Activated T-cell treated with anti-CD3 and anti-CD28 coated beads, Interleukin-2, amount 50 U/mL, for 24 hours (primary cell): ENCODE measurements around the gene ATP11A.
"Not testable (repeated sequence)": the region's sequence is repeated elsewhere in the genome, so short reads cannot be mapped to it uniquely, and the experiment has no call there.

Source experiments
- DNase-seq: peaks from one replicate; pipeline ENCODE4 v3.0.0-alpha.2; 2020
- H3K27ac Mint-ChIP-seq: 2 replicates; pipeline ENCODE4 v1.8.0; 2020; ENCODE audit warnings: mild to moderate bottlenecking, mixed read lengths
- H3K27me3 Mint-ChIP-seq: 2 replicates; pipeline ENCODE4 v1.8.0; 2020; ENCODE audit warnings: mixed read lengths
- H3K36me3 Mint-ChIP-seq: 2 replicates; pipeline ENCODE4 v1.8.0; 2020; ENCODE audit warnings: low read depth, mixed read lengths
- H3K4me1 Mint-ChIP-seq: 2 replicates; pipeline ENCODE4 v1.8.0; 2020; ENCODE audit warnings: low read depth, mixed read lengths
- H3K4me3 Mint-ChIP-seq: 2 replicates; pipeline ENCODE4 v1.8.0; 2020; ENCODE audit warnings: mild to moderate bottlenecking, moderate library complexity, mixed read lengths
- H3K9me3 Mint-ChIP-seq: 2 replicates; pipeline ENCODE4 v1.8.0; 2020; ENCODE audit warnings: mixed read lengths

Gene ATP11A

DNA sequence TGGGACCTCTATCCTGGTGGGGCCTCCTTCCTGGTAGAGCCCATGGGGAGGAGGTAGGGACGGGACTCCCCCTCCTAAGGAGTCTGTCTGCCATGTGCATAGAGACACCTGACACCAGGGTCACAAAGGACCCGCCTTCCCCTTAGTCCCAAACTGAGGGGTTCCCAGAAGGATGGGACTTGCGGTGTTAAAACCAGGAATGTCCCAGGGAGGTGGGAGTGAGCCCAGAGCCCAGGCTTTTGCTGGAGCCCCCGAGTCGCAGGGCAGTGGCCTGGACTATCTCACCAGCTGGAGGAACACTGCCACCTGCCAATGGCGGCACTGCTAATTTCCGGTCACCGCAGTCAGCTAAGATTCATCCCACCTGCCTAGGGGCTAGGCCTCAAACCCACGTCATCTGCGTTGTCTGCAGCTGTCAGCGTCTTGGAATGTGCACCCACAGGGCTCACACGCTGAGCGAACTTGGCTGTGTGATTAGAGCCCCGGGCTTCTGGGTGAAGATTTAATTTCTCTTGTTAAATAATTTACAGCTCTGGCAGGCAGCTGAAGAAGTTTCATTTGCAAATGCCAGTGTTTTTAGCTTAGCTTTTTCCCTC, 31.9 kb upstream of the ATP11A start:
- H3K9me3 Mint-ChIP-seq = no peaks in the 10 kb centered on the region
- no peaks in the 10 kb centered on the region for H3K36me3 Mint-ChIP-seq
- no peak overlapping the region for H3K27ac Mint-ChIP-seq
- DNase-seq = no peak
- H3K27me3 Mint-ChIP-seq = no peaks in the 10 kb centered on the region
- H3K4me1 Mint-ChIP-seq = peaks cover 2% of the 10 kb centered on the region
- no peak overlapping the region for H3K4me3 Mint-ChIP-seq

DNA sequence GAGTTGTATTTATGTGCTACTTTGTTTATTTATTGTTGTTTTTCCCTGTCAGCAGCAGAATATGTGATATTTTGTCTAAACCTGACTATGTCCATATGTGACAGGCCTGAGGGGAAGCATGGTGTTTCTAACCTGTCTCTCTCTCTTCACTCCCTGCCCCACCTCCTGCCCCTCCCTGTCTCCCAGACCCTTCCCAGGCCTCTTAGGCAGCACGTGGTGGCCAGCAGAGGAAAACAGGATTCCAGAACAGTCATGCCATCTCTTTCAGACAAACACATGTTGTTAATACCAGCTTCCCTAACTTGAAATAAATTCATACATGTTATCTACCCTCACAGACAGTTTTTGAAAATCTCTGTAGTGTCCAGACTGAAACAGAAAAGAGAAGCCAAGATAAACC, 31.0 kb upstream of the ATP11A start:
- no peaks in the 10 kb centered on the region for H3K36me3 Mint-ChIP-seq
- H3K27ac Mint-ChIP-seq = no peak overlapping the region
- H3K4me1 Mint-ChIP-seq = no peaks in the 10 kb centered on the region
- no peak overlapping the region for H3K4me3 Mint-ChIP-seq
- no peak for DNase-seq
- H3K9me3 Mint-ChIP-seq = no peaks in the 10 kb centered on the region
- no peaks in the 10 kb centered on the region for H3K27me3 Mint-ChIP-seq

DNA sequence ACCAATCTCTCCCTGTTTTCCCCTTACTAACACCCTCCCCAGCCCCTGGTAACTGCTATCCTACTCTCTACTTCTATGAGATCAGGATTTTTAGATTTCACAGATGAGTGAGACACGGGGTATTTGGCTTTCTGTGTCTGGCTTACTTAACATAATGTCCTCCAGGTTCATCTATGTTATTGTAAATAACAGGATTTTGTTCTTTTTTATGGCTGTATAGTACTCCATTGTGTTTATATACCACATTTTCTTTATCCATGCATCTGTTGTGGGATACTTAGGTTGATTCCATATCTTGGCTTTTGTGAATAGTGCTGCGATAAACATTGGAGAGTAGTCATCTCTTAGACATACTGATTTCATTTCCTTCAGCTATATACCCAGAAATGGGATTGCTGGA, 28.5 kb upstream of the ATP11A start:
- H3K4me1 Mint-ChIP-seq = no peaks in the 10 kb centered on the region
- no peaks in the 10 kb centered on the region for H3K36me3 Mint-ChIP-seq
- no peak overlapping the region for H3K27ac Mint-ChIP-seq
- no peak for DNase-seq
- H3K27me3 Mint-ChIP-seq = no peaks in the 10 kb centered on the region
- no peaks in the 10 kb centered on the region for H3K9me3 Mint-ChIP-seq
- no peak overlapping the region for H3K4me3 Mint-ChIP-seq

DNA sequence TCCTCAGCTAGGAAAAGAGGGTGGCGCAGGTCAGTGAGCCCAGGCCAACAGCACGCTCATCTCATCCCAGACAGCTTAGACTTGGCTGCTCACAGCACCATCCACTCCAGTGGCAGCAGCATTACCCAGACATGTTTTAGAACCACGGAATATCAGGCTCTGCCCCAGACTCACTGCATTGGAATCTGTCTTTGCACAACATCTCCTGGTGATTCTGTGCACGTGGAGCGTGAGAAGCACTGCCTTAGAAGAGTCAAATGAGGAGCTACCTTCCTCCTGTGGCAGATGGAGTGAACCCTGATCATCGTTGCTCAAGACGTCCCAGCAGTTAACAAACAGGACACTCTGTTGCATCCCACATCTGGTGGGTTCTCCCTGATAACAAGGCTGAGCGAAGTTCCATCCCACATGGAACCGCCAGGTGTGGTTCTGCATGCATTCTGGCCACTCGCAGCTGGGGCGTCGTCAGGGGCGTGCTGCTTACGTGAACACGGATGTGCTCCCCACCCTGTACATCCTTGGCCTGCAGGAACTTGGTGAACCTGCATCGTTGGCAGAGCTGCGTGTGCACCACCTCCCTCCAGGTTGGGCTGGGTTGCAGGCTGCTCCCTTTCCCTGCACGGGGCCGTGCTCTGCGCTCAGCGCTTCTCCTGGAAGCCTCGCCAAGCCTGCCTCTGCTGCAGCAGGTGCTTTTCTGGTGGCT, 25.2 kb upstream of the ATP11A start:
- Mint-ChIP-seq H3K9me3 (no peaks in the 10 kb centered on the region), H3K4me3 (no peak overlapping the region), H3K27ac (no peak overlapping the region), H3K36me3 (no peaks in the 10 kb centered on the region), H3K4me1 (no peaks in the 10 kb centered on the region), H3K27me3 (no peaks in the 10 kb centered on the region)
- no peak for DNase-seq

DNA sequence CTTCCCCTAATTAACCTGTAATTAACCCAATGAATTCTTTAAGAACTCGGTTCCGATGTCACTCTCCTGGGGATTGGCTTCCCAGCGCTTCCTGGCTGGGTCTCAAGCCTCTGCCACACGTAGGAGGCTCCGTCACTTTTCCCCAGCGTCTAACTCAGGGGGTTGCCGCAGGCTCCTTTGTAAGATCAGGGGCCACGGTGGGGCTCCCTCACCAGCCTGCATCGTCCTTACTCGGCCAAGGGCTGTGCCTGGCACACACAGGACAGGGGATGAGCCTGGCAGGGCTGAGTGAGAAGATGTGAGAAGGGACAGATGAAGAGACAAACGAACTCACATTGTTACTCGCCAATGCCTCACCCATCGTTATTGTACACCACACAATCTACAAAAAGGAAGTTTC, 20.9 kb upstream of the ATP11A start:
- Mint-ChIP-seq H3K27ac (no peak overlapping the region), H3K4me1 (peaks cover 17% of the 10 kb centered on the region), H3K9me3 (no peaks in the 10 kb centered on the region), H3K4me3 (no peak overlapping the region), H3K36me3 (no peaks in the 10 kb centered on the region), H3K27me3 (no peaks in the 10 kb centered on the region)
- DNase-seq = no peak

DNA sequence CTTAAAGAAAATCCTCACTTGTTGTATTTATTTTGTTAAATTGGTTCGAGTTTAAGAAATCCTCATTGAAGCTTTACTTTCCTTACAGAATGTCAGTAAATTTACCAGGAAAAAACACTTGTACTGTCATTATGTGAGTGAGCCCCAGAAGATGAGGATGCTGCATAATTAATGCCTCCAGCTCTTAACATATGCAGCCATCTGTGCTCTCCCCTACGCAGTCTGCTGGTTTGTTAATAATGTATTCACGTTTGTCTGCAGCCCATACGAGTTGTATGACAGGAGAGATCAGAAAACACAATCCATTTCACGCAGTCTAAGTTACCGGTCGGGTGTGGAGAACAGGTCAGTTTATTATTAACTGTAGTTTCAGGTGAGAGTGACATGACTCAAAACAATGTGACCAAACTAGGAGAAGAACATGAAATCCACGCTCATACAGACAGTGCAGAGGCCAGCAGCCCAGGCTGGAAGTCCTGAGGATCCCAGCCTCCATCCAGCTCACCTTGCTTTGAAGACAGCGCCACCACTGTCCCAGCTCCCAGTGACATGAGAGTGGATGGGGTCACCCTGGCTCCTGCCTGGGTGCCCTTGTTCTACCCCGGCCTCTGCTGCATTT, 19.8 kb upstream of the ATP11A start:
- no peak overlapping the region for H3K27ac Mint-ChIP-seq
- H3K4me3 Mint-ChIP-seq = no peak overlapping the region
- H3K27me3 Mint-ChIP-seq = no peaks in the 10 kb centered on the region
- DNase-seq = no peak
- H3K9me3 Mint-ChIP-seq = no peaks in the 10 kb centered on the region
- no peaks in the 10 kb centered on the region for H3K36me3 Mint-ChIP-seq
- H3K4me1 Mint-ChIP-seq = peaks cover 25% of the 10 kb centered on the region

DNA sequence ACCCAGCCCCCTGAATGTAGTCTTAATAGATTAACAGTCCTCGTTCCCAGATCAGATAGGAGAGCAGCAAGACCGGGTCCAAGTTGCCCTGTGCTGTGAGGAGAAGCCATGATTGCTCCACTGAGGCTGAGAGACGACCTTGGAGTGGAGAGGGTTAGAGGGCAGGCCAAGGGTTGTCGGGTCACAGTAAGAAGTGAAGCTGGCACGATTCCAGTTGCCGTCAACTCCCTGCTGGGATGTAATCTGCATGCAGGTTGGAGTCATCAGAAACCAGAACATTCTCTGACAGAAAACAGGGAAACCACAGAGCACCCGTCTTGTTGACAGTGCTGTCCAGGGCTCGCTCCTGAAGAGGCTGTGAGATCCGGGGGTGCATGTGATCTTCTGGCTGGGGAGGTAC, 19.0 kb upstream of the ATP11A start:
- Mint-ChIP-seq H3K27ac (no peak overlapping the region), H3K27me3 (no peaks in the 10 kb centered on the region), H3K36me3 (no peaks in the 10 kb centered on the region), H3K9me3 (no peaks in the 10 kb centered on the region), H3K4me1 (peaks cover 32% of the 10 kb centered on the region), H3K4me3 (no peak overlapping the region)
- no peak for DNase-seq

DNA sequence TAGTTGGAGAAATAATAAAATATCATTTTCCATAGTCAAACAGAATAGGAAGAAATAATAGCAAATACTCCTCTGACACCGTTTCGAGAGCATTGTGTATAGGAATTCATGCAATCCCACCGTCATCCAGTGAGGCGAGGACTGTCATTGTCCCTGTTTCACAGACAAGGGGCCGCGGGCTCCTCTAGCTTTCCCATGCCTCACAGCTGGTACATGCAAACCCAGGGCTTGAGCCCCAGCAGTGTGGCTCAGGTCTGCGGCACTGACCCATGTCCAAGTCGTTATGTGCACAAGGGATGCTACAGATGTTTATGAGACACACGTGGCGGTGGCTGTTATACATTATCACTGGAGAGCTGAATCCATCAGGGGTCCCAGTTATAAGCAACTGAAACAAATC, 18.5 kb upstream of the ATP11A start:
- Mint-ChIP-seq H3K27ac (no peak overlapping the region), H3K4me3 (no peak overlapping the region), H3K36me3 (no peaks in the 10 kb centered on the region), H3K4me1 (peaks cover 35% of the 10 kb centered on the region), H3K9me3 (no peaks in the 10 kb centered on the region), H3K27me3 (no peaks in the 10 kb centered on the region)
- no peak for DNase-seq

DNA sequence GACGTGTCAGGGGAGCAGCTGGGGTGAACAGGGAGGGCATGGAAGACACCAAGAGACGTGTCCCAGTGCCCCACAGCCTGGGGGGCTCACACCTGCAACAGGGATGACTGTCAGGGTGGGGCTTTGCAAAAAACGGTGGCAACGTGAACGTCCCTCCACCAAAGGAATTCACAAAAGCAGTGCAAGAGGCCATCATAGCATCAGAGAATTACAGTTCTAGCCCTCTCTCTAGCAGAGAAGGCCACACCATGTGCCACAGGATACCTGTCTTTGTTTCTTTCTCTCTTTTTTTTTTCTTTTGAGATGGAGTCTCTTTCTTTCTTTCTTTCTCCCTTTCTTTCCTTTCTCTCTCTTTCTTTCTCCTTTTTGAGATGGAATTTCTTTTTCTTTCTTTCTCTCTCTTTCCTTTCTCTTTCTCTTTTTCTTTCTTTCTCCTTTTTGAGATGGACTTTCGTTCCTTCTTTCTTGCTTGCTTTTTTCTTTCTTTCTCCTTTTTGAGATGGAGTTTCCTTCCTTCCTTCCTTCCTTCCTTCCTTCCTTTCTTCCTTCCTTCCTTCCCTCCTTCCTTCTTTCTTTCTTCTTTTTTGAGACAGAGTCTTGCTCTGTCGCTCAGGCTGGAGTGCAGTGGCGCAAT, 17.1 kb upstream of the ATP11A start:
- peak overlapping the region; percentile 53 for H3K4me3 Mint-ChIP-seq
- no peaks in the 10 kb centered on the region for H3K9me3 Mint-ChIP-seq
- no peaks in the 10 kb centered on the region for H3K36me3 Mint-ChIP-seq
- H3K4me1 Mint-ChIP-seq = peaks cover 35% of the 10 kb centered on the region
- H3K27me3 Mint-ChIP-seq = no peaks in the 10 kb centered on the region
- no peak for DNase-seq
- H3K27ac Mint-ChIP-seq = peak overlapping the region; percentile 83

DNA sequence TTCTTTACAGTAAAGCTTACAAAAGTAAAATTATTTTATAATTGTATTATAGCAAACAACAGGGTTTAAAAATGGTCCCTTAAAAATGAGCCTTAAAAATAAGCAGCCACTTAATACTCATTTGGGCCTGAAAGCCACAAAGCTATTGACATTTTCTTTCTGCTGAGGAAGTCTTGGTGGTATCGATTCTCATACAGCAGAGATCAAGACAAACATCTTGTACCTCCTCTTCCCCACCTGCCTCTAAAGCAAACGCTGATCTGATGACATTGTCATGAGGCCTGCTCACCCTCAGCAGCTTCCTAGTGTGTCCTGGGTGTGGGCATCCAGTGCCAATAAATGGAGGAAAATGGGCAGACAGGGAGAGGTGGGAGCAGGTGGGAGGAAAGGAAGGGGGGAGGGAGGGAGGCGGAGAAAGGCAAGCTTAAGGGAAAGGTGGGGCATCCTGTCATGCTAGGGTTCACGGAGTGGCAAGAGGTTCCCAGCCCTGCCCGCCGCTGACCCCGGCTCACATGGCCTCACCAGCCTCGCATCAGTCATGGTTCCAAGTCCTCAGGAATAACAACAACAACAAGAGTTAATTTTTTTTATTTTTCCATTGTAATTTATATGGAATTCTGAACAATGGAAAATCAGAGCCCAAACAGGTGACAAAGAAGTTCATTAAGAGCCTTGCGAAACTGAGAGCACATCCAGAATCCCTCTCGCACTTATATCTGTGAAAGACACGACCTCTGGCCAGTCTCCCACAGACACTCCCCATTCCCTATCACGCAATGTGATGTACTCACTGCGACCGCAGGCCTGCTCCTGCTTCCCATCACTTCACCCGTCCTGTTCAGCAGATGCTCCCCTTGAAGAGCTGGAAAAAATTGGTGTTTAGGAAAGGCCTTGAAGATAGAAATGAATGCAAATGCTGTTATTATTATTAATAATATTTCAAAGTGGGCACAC, 15.1 kb upstream of the ATP11A start:
- no peaks in the 10 kb centered on the region for H3K27me3 Mint-ChIP-seq
- DNase-seq = no peak
- H3K9me3 Mint-ChIP-seq = no peaks in the 10 kb centered on the region
- peaks cover 35% of the 10 kb centered on the region for H3K4me1 Mint-ChIP-seq
- peak overlapping the region; percentile 66 for H3K27ac Mint-ChIP-seq
- H3K36me3 Mint-ChIP-seq = no peaks in the 10 kb centered on the region
- no peak overlapping the region for H3K4me3 Mint-ChIP-seq

DNA sequence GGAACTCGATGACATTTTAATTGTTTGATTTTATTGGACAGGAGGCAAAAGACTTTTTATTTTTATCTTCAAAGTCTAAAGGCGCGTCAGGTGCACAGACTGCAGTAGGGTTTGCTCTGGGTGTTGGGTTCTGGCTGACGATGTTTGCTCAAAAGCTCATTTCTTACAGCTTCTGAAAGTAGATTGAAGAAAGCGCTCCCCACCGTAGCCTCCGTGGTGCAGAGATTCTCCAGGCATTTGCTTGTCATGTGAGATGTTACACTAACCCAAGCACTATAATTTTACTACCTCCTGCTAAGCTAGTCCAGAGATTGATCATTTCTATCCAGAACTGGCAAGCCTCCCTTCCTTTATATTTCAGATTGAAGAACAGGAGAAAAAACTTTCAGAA, 14.5 kb upstream of the ATP11A start:
- Mint-ChIP-seq H3K27ac (peak overlapping the region; percentile 47), H3K36me3 (no peaks in the 10 kb centered on the region), H3K4me1 (peaks cover 35% of the 10 kb centered on the region), H3K27me3 (no peaks in the 10 kb centered on the region), H3K4me3 (no peak overlapping the region), H3K9me3 (no peaks in the 10 kb centered on the region)
- no peak for DNase-seq

DNA sequence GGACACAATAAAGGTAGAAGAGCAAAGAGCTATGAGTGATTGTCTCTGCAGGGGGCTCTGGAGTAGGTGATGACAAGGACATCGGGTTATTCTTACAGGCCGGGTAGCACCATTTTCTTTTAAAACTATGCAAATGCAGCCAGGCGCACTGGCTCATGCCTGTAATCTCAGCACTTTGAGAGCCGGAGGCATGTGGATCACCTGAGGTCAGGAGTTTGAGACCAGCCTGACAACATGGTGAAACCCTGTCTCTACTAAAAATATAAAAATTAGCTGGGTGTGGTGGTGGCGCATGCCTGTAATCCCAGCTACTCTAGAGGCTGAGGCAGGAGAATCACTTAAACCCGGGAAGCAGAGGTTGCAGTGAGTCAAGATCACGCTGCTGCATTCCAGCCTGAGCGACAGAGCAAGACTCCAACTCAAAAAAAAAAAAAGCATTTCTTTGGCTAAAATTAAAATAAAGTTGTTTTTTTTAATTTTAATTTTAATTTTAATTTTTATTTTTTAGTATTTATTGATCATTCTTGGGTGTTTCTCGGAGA, 12.3 kb upstream of the ATP11A start:
- H3K4me3 Mint-ChIP-seq, H3K27me3 Mint-ChIP-seq, H3K27ac Mint-ChIP-seq, H3K9me3 Mint-ChIP-seq, H3K36me3 Mint-ChIP-seq, DNase-seq: not testable (repeated sequence)
- peaks cover 32% of the 10 kb centered on the region for H3K4me1 Mint-ChIP-seq

DNA sequence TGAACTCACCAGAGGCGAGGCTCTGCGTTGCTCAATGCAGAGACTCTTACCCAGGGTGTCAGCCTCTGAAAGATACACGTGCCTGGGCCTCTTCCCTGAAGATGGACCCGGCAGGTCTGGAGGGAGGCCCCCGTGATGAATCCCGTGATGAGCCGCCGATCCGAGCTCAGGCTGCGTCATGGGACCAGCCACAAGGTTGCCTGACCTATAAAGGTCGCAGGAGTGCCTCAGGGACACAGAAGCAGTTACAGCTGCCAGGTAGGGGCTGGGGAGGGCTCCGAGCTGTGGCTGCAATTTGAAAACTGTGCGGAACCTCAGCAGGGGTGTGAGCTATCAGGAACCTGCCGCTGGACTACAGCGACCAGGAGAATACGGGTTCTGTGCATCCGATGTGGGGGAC, 10.5 kb upstream of the ATP11A start:
- H3K27me3 Mint-ChIP-seq = no peaks in the 10 kb centered on the region
- H3K4me1 Mint-ChIP-seq = peaks cover 15% of the 10 kb centered on the region
- no peaks in the 10 kb centered on the region for H3K9me3 Mint-ChIP-seq
- H3K27ac Mint-ChIP-seq = no peak overlapping the region
- no peak for DNase-seq
- no peaks in the 10 kb centered on the region for H3K36me3 Mint-ChIP-seq
- H3K4me3 Mint-ChIP-seq = no peak overlapping the region
